Esophagus squamous epithelium (tissue), 4 donors: ENCODE measurements around the gene ACSF3.

ENCODE experiments used
- CTCF ChIP-seq, 6 experiments: fragments of 450-650 bp in 4 of 6; fragments of 200-600 bp in 2 of 6; sonication (generic) in 2 of 6; IDR thresholded peaks; one replicate each; pipeline ENCODE4 v1.5.1; 2016 to 2019; ENCODE audit warnings: antibody characterized with exemption in 6 of 6, mild to moderate bottlenecking in 4 of 6, moderate library complexity in 4 of 6
- POLR2A ChIP-seq, 4 donors: fragments of 450-650 bp; IDR thresholded peaks; one replicate each; pipeline ENCODE4 v1.6.1; 2017; ENCODE audit warnings: antibody characterized with exemption in 4 of 4, mild to moderate bottlenecking in 4 of 4, moderate library complexity in 3 of 4

- TF ChIP-seq CTCF (IDR thresholded peaks at IDR 0.05) (no peak), POLR2A (IDR thresholded peaks at IDR 0.05) (no peak)
Measured at GRCh38 chr16:89149386-89149785, 55.7 kb downstream of the ACSF3 start.
